22Rv1 (cell line): ENCODE measurements around the gene HACD4.

Experiments used
- ZFX ChIP-seq: fragments of 450-650 bp; IDR thresholded peaks from 2 replicates; pipeline ENCODE4 v1.6.1; 2017; ENCODE audit warnings: antibody characterized with exemption, borderline replicate concordance
- TF ChIP-seq, protein P1 (sequence below): fragments of 450-650 bp; IDR thresholded peaks from 2 replicates; pipeline ENCODE4 v1.5.1; 2017; ENCODE audit warnings: mild to moderate bottlenecking

- TF ChIP-seq, protein P1, sequence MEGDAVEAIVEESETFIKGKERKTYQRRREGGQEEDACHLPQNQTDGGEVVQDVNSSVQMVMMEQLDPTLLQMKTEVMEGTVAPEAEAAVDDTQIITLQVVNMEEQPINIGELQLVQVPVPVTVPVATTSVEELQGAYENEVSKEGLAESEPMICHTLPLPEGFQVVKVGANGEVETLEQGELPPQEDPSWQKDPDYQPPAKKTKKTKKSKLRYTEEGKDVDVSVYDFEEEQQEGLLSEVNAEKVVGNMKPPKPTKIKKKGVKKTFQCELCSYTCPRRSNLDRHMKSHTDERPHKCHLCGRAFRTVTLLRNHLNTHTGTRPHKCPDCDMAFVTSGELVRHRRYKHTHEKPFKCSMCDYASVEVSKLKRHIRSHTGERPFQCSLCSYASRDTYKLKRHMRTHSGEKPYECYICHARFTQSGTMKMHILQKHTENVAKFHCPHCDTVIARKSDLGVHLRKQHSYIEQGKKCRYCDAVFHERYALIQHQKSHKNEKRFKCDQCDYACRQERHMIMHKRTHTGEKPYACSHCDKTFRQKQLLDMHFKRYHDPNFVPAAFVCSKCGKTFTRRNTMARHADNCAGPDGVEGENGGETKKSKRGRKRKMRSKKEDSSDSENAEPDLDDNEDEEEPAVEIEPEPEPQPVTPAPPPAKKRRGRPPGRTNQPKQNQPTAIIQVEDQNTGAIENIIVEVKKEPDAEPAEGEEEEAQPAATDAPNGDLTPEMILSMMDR: no peak
- no peak for TF ChIP-seq ZFX
These were observed 29.9 kb downstream of the HACD4 start for GRCh38 chr9:21001581-21001980.
